ENCODE data around the gene DAPL1. TPM values are rescaled to one million over a fixed set of nuclear protein-coding genes. Genes with fewer than 3 reads are reported as not detected.

DAPL1 gene
- total RNA-seq, 1 experiment from 2014 or later = 0.69 TPM

DNA sequence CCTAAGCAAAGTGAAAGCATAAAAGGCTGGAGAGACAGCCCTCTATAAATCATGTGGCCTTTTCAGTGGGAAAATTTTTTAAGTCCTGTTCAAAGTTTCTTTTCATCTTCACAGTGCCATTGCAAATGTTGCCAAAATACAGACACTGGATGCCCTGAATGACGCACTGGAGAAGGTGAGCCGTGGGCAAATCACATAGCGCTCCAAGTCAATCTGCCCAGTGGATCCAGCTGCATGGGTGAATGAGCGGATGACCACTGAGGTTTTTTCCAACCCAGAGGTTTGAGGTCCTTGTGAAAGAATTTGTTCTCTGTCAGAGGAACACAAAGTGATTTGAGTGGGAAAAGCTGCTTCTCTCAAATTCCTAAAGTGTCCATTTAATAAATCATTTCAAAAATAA, 11.8 kb downstream of the DAPL1 start:
- no peak for DNase-seq (ENCODE audit: low read depth, low spot score)
- in situ Hi-C loops (cut with HindIII; ENCODE audit: low pct_unique_long_range_greater_than_20kb, low sequenced_read_pairs) = no loop called here

DNA sequence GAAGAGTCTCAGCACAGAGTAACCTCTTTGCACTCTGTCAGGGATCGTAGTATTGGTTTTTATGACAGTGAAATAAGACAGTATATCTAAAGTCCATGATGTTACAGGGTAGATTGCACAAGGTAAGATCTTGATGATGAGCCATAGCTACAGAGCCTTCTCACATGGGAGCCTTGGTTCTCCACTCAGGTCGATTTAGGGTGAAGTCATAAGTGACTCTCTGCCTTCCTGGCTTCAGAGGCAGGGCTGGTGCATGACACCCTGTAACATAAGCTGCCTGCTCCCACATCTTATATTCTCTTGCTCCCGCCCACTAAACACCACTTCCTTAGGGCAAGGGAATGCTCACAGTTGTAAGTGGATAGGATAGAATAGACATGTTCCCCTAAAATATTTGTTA, 13.3 kb downstream of the DAPL1 start:
- in situ Hi-C loops (cut with HindIII; ENCODE audit: low pct_unique_long_range_greater_than_20kb, low sequenced_read_pairs) = no loop called here

GRCh38 chr2:158809816-158810215, 14.7 kb downstream of the DAPL1 start:
- DNase-seq (ENCODE audit: low read depth, low spot score) = no peak
- in situ Hi-C loops (cut with HindIII; ENCODE audit: low pct_unique_long_range_greater_than_20kb, low sequenced_read_pairs) = no loop called here

More for the DNA sequence above, 13.3 kb downstream of the DAPL1 start:
- no peak for DNase-seq (ENCODE audit: low read depth, low spot score)

DNA sequence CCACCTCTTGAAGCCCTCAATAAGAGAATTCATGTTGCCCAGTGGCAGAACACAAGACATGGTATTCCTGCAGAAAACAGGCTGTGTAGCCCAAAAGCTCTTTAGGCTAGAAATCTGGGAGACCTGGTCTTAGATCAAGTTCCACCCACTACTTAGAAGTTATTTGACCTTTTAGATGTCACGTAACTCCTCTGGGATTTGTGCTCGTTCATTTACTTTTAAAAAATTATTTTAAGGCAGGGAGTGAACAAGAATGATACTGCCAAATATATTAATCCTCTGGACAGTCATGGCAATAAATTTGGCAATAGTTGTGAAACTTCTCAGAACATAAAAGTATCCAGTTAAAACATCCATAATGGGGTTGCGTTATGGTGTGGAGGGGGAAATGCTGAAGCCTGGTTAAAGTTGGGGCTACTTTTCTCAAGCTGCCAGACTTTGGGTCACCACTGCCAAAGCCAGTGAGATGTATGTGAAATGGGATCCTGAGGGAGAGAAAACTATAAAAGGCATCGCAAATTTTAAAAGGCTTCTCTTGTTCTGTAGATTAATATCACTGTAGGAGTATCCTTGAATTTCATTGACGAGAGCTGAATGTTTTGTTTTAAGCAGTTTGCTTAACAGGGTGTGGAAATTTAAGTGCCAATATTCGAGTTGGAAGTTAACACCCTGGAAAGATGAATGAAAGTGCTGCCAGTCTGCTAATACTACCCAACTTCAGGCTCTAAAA, 15.8 kb downstream of the DAPL1 start:
- in situ Hi-C loops (cut with HindIII; ENCODE audit: low pct_unique_long_range_greater_than_20kb, low sequenced_read_pairs) = no loop called here
- DNase-seq (ENCODE audit: low read depth, low spot score) = no peak

DNA sequence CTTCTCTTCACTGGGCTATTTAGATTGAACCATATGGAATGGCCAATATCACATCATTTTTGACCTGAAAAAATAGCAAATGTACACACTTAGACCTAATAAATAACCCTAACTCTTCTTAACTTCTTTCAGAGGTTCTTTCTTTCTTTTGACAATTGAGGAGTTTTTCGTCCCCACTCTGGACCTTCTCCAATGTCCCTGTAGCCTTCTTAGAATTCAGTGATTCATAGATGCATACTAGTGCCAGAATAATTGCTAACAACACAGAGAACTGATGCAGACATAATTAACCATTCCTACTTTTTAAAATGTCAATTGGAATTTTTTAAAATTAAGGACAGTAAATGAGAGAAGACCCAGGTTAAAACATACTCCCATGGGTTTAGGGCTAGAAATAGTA, 20.0 kb downstream of the DAPL1 start:
- DNase-seq (ENCODE audit: low read depth, low spot score) = no peak
- in situ Hi-C loops (cut with HindIII; ENCODE audit: low pct_unique_long_range_greater_than_20kb, low sequenced_read_pairs) = no loop called here

- in situ Hi-C loops (cut with HindIII; ENCODE audit: low pct_unique_long_range_greater_than_20kb, low sequenced_read_pairs) = no loop called here
- no peak for DNase-seq (ENCODE audit: low read depth, low spot score)
Measured at GRCh38 chr2:158815658-158816057, 20.5 kb downstream of the DAPL1 start.

GRCh38 chr2:158817588-158817987, 22.5 kb downstream of the DAPL1 start:
- in situ Hi-C loops (cut with HindIII; ENCODE audit: low pct_unique_long_range_greater_than_20kb, low sequenced_read_pairs) = no loop called here
- DNase-seq (ENCODE audit: low read depth, low spot score) = no peak

GRCh38 chr2:158818511-158818910, 23.4 kb downstream of the DAPL1 start:
- in situ Hi-C loops (cut with HindIII; ENCODE audit: low pct_unique_long_range_greater_than_20kb, low sequenced_read_pairs) = no loop called here
- no peak for DNase-seq (ENCODE audit: low read depth, low spot score)

DNA sequence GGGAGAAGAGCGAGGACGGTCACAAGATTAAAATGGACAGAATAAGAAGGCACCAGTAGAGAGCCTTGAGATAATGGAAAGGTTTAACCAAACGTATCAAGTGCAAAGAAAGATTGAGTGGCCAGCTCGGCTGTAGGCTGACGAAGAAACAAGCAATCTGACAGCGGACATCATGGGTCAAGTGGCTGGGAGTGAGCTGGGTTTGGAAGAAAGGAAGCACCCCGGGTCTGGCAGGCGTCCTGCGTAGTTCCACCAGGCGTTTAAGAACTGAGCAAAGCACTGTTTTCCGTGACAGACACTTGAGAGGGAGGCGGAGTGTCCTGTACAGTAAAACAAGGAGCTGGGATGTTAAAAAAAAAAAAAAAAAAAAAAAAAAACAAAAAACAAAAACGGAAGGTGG, 27.1 kb downstream of the DAPL1 start:
- no peak for DNase-seq (ENCODE audit: low read depth, low spot score)
- in situ Hi-C loops (cut with HindIII; ENCODE audit: low pct_unique_long_range_greater_than_20kb, low sequenced_read_pairs) = no loop called here

DNA sequence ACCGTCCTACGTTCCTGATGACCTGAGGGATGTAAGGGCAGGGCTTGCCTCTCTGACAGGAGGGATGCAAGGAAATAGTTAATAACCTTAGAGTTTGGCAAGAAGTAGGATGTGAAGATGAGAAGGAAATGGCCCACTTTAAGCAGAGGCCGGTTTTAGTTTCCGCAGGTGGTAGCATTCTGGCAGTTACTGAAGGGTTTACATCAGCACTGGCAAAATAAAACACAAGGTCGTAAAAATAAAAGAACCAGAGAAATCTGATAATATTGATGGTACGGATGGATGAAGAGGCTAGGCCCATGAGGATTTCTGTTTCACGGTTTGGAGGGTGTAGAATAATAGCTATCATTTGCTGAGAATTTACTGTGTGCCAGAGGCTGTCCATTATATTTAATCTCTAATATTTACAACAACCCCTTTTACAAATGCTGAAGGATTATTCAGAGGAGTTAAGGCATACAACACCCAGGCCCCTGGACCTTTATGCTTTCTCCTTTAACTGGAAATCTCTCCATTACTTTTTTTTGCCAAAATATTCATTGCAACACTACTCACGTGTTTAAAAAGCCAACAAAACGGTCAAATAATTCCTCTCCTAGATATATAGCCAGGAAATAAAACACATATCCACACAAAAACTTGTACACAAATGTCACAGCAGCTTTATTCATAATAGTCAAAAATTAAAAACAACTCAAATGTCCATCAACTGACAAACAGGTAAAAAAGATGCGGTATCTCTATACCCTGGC, 28.5 kb downstream of the DAPL1 start:
- no peak for DNase-seq (ENCODE audit: low read depth, low spot score)
- in situ Hi-C loops (cut with HindIII; ENCODE audit: low pct_unique_long_range_greater_than_20kb, low sequenced_read_pairs) = no loop called here

- in situ Hi-C loops (cut with HindIII; ENCODE audit: low pct_unique_long_range_greater_than_20kb, low sequenced_read_pairs) = no loop called here
- no peak for DNase-seq (ENCODE audit: low read depth, low spot score)
Measured at GRCh38 chr2:158825021-158825420, 29.9 kb downstream of the DAPL1 start.

GRCh38 chr2:158826965-158827364, 31.8 kb downstream of the DAPL1 start:
- DNase-seq (ENCODE audit: low read depth, low spot score) = no peak
- in situ Hi-C loops (cut with HindIII; ENCODE audit: low pct_unique_long_range_greater_than_20kb, low sequenced_read_pairs) = no loop called here

DNA sequence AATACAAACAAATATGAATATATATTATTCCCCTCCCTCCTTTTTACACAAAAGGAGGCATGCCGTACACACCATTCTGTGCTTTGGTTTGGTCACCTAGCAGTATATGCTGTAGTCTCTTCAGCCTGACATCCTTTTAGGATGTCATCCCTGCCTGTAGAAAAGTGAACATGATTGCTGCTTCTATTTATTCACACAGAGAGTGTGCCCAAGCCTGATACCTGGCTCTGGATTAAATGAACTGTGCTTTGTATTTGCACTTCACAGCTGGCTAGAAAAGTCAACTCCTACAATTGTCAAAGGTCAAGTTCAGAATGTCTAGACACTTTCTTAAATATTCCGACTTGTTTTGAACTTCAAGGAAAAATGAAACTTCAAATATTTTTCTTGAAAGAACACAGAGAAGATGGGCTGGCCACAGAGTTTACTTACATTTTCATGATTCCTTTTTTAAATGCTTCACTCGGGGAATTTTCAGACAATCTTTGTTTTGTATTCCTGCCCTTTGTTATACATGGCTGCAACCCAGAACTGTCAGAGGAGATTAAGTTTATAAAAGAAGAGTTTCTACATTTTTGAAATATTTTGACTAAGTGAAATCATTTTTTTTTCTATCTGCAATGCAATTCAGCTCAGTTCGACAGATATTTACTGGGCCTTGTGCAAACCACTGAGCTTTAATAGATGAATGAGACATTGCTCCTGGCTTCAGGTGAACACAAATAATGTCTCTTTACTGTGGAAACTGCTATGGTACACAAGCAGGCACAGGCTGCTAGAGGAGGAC, 33.5 kb downstream of the DAPL1 start:
- no peak for DNase-seq (ENCODE audit: low read depth, low spot score)
- in situ Hi-C loops (cut with HindIII; ENCODE audit: low pct_unique_long_range_greater_than_20kb, low sequenced_read_pairs) = no loop called here

GRCh38 chr2:158829167-158829566, 34.0 kb downstream of the DAPL1 start:
- in situ Hi-C loops (cut with HindIII; ENCODE audit: low pct_unique_long_range_greater_than_20kb, low sequenced_read_pairs) = no loop called here
- DNase-seq (ENCODE audit: low read depth, low spot score) = no peak

DNA sequence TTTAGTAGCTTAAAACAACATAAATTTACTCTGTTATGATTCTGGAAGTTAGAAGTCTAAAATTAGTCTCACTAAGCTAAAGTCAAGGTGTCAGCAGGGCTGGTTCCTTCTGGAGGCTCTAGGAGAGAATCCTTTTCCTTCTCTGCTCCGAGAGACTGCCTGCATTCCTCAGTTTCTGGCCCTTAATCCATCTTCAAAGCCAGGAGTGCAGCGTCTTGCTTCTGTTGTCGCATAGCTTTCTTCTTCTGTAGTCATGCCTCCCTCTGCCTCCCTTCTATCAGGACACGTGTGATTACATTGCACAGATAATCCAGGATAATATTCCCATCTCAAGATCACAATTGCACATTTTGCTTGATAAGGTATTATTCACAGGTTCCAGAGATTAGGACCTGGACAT, 35.1 kb downstream of the DAPL1 start:
- DNase-seq (ENCODE audit: low read depth, low spot score) = no peak
- in situ Hi-C loops (cut with HindIII; ENCODE audit: low pct_unique_long_range_greater_than_20kb, low sequenced_read_pairs) = no loop called here

GRCh38 chr2:158835431-158835830, 40.3 kb downstream of the DAPL1 start:
- no peak for DNase-seq (ENCODE audit: low read depth, low spot score)
- in situ Hi-C loops (cut with HindIII; ENCODE audit: low pct_unique_long_range_greater_than_20kb, low sequenced_read_pairs) = no loop called here

GRCh38 chr2:158837645-158838044, 42.5 kb downstream of the DAPL1 start:
- DNase-seq (ENCODE audit: low read depth, low spot score) = no peak
- in situ Hi-C loops (cut with HindIII; ENCODE audit: low pct_unique_long_range_greater_than_20kb, low sequenced_read_pairs) = no loop called here

DNA sequence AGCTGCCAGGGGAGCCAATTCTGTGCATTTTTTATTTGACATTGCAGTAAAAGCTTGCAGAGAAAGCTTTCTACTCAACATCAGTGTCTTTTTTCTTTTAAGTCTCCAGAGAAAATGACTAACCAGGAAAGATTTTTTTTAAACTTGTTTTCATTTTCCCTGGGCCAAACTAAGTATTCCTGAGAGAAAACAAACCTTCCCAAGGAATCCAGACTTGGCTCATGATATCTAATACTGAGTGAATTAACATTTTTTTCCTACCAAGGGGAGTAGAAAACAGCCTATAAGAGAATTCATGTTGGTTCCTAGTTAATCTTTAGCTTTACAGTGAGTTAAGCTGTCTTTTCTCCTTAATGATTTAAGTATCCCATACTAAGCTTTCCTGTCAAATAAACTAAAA, 46.7 kb downstream of the DAPL1 start:
- in situ Hi-C loops (cut with HindIII; ENCODE audit: low pct_unique_long_range_greater_than_20kb, low sequenced_read_pairs) = no loop called here
- no peak for DNase-seq (ENCODE audit: low read depth, low spot score)
